Left forelimb (tissue), 1 donor: ENCODE results near the gene DAB2IP.

ENCODE experiments used
- DNase-seq: peaks from one replicate; pipeline ENCODE4 v3.0.0-alpha.2; 2018; ENCODE audit warnings: low spot score

DAB2IP gene

GRCh38 chr9:121685146-121685794 lies 33.8 kb downstream of the DAB2IP start:
- no peak for DNase-seq

GRCh38 chr9:121685795-121686377 lies 34.5 kb downstream of the DAB2IP start:
- no peak for DNase-seq

GRCh38 chr9:121686930-121687541 lies 35.6 kb downstream of the DAB2IP start:
- no peak for DNase-seq

- no peak for DNase-seq
Measured at GRCh38 chr9:121688146-121688680, 36.8 kb downstream of the DAB2IP start.

GRCh38 chr9:121688681-121689080 lies 37.2 kb downstream of the DAB2IP start:
- no peak for DNase-seq

GRCh38 chr9:121689461-121690157 lies 38.2 kb downstream of the DAB2IP start:
- no peak for DNase-seq

GRCh38 chr9:121690316-121690715 lies 38.9 kb downstream of the DAB2IP start:
- DNase-seq = no peak

GRCh38 chr9:121690766-121691165 lies 39.3 kb downstream of the DAB2IP start:
- DNase-seq = no peak

GRCh38 chr9:121691890-121692289 lies 40.5 kb downstream of the DAB2IP start:
- DNase-seq = no peak

- no peak for DNase-seq
Measured at GRCh38 chr9:121692606-121693387, 41.4 kb downstream of the DAB2IP start.

- no peak for DNase-seq
Measured at GRCh38 chr9:121693388-121693670, 41.9 kb downstream of the DAB2IP start.

GRCh38 chr9:121694001-121694400 lies 42.6 kb downstream of the DAB2IP start:
- DNase-seq = no peak

- no peak for DNase-seq
Measured at GRCh38 chr9:121694600-121694999, 43.2 kb downstream of the DAB2IP start.

- DNase-seq = no peak
Measured at GRCh38 chr9:121696930-121697329, 45.5 kb downstream of the DAB2IP start.

- peak; percentile 77 for DNase-seq
Measured at GRCh38 chr9:121698627-121699570, 47.5 kb downstream of the DAB2IP start.

- DNase-seq = no peak
Measured at GRCh38 chr9:121699571-121700164, 48.2 kb downstream of the DAB2IP start.

GRCh38 chr9:121700165-121700831 lies 48.9 kb downstream of the DAB2IP start:
- no peak for DNase-seq

- no peak for DNase-seq
Measured at GRCh38 chr9:121700832-121701419, 49.5 kb downstream of the DAB2IP start.

- DNase-seq = no peak
Measured at GRCh38 chr9:121701736-121702261, 50.4 kb downstream of the DAB2IP start.
